Right kidney (tissue), 1 donor: Measurements from ENCODE around the gene PAPOLB.

Source experiments
- DNase-seq: peaks from one replicate; pipeline ENCODE4 v3.0.0-alpha.2; 2016

The PAPOLB gene

DNA sequence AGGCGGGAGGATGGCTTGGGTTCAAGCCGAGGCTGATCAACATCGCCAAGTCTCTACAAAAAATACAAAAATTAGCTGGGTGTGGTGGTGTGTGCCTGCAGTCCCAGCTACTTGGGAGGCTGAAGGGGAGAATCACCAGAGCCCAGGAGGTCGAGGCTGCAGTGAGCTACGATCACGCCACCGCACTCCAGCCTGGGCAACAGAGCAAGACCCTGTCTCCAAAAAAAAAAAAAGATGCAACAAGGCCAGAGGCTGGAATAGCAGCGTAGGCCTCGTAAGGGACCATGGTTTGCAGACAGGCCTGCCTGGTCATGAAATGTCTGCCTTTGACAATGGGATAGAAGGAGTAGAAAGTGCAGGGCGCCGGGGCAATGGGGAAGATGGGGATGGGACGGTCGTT lies 20.0 kb downstream of the PAPOLB start:
- no peak for DNase-seq

DNA sequence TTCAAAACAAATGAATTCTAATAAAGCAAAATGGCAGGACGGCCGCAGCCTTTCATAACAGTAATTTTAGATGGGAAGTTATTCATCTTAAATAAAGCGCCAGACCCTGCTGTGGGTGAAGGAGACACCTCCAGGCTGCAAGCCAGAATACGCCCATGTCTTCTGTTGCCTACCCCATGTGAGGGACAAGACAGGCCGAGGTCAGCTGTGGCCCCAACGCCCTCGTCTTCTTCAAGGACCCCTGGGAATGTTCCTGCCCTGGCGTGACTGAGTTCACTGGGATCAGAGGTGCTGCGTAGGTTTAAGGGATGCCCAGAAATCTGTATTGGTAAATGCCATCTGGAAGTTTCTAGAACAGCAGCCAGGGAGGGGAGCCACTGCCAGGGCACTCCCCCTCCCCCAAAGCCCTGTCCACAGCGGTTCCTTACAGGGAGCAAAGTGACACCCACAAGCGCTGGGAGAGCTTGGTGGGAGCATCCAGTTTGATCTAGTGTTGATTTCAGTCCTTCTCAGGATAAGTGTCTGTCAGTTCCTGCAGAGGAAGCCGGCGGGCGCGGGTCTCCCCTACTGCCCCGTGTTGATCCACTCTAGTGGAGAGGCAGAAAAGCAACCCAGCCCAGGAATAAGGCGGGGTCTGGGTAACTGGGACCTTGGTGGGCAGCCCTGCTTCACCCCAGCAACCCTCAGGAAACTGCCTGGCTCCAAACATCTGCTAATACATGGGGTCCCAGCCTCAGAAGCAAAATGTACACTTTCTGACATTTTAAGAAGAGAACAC lies 20.6 kb downstream of the PAPOLB start:
- DNase-seq, result no peak

- no peak for DNase-seq
These were observed 21.7 kb downstream of the PAPOLB start for GRCh38 chr7:4840079-4840501.

DNA sequence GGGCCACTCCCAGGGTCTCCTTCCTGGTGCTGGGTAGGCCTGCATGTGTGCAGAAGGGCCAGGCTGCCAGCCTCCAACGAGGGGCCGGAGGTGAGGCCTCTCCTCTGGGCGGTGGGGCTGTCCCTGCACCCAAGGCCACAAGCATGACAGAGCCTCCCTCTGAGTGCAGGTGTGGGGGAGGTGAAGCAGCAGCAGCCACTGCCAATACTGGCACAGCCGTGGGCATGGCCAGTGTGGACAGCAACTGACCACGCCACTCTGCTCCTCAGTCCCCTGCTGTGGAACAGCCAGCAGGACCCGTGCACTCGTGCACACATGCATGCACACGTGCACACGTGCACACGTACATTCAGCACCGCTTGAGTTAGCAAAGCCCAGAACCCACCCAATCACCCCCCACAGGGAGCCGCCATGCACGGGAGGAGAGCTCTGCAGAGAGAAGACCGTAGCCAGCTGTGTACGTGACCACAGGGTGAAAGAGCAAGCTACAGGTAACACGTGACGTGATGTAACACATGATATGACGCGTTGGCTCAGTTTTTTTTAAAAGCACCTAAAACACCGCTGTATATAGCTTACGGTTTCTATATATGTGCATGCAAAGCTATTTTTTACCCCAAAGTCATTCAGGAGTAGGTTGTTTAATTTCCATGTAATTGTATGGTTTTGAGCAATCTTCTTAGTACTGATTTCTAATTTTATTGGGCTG lies 23.1 kb downstream of the PAPOLB start:
- DNase-seq, result no peak

GRCh38 chr7:4837803-4838625 lies 23.8 kb downstream of the PAPOLB start:
- peak; percentile 47 for DNase-seq

DNA sequence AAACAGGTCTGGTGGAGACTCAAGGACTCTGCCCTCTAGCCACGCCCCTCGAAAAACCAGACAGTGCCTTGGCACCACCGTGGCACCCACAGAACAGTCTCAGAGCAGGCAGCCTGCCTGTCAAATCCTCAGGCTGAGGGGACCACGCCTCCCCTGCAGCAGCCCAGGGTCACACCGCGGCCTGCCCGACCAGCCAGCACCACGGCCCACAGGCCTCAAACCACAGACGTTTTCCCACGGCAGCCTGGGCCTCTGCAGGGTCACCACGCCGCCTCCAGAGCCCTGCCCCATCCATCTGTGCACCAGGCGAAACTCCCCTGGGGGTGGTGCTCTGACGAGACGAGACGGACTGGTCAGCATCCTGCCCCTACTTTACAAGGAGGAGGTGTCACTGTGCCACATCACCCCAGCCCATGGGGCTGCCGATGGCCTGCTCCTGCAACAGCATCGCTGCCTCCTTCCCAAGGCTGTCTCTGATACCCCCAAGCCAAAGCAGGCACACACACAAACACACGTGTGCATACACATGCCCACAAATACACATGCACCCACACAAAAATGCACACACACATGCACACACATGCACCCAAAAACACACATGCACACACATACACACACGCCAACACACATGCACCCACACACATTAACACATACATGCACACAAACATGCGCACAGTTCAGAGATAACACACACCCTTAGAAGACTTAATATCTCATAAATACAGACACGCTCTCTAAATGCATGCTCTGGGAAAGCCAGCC lies 24.6 kb downstream of the PAPOLB start:
- no peak for DNase-seq

- no peak for DNase-seq
These were observed 25.6 kb downstream of the PAPOLB start for GRCh38 chr7:4836206-4836661.

DNA sequence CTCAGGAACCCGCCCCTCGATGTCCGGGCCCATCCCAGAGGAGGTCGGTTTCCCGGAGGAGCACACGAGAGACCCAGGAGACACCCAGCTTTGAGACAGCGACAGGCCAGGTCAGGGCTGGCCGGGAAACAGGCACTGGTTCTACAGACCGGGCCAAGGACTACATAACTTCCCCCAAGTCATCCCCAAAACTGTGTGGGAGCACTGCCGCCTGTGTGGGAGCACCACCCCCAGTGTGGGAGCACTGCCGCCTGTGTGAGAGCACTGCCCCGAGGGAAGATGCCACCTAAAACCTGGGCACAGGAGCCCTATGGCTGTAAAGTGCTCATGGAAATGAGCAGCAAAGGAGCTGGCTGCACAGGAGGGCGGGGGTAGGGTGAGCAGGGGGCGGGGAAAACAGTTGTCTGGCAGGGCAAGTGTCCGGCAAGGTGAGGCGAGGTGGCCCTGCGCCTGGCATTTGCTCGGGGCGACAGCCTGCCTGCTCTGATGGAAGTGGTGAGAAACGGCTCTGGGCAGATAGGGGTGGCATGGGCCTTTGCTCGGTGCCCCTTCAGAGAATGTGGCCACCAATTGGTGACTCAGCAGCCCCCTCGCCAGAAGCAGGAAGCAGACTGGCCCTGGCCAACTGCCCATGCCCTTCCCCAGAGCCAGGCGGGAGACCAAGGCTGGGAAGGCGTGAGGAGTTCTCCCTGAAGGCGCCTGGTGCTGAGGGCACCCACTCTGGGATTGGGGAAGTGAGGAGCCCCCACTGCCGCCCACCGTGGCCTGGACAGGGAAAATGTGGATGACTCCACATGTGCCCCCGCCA lies 26.2 kb downstream of the PAPOLB start:
- no peak for DNase-seq

DNA sequence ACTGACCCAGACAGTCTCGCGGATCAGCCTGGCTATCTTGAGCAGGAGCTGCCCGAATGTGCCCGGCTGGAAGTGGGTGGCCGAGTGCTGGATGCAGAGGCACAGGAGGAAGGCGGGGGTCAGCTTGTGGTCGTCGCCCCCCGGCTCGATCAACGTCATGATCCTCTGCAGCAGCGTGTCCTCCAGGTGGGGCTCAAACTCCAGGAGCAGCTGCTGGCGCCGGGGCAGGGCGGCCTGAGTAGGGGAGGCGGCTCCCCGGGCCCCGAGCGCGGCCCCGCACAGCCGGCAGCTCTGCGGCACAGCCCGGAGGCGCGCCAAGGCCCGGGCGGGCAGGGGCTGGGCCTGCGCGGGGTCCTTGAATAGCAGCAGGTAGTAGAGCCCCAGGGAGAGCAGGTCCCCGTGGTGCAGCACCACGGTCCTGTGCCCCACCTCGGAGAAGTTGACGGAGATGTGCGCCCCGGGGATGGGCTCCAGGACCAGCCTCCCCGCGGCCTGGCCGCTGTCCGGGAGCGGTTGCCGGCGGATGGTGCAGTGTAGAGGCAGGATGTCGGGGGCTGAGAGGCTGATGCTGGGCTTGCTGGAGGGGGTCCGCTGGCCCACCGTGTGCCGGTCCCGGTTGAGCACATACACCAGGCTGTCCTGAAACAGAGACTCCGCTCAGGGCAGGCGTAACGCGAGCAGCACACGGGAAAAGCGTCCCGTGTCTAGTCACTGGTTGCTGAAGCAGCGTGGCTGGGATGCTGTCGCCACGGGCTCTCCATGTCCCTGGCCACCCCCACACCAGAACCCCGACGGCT lies 27.0 kb downstream of the PAPOLB start:
- DNase-seq, result no peak

GRCh38 chr7:4833691-4834600 lies 27.9 kb downstream of the PAPOLB start:
- DNase-seq, result no peak

DNA sequence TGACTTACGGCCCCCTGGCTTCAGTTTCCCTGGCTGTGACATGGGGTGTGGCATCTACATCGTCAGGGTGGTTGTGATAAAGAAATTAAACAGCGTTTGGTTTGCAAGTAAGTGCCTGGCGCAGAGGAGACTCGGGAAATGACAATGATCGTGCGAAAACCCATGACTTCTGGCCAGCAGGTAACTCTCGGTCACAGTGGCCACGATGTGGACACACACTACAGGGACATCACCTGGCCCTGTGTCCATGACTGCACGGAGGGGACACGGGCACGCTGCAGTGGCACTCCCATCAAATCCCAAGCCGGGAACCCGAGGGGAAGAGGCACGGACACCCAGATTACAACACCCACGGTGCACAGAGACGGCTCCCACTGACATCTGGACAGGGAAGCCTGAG lies 28.7 kb downstream of the PAPOLB start:
- DNase-seq, result no peak

DNA sequence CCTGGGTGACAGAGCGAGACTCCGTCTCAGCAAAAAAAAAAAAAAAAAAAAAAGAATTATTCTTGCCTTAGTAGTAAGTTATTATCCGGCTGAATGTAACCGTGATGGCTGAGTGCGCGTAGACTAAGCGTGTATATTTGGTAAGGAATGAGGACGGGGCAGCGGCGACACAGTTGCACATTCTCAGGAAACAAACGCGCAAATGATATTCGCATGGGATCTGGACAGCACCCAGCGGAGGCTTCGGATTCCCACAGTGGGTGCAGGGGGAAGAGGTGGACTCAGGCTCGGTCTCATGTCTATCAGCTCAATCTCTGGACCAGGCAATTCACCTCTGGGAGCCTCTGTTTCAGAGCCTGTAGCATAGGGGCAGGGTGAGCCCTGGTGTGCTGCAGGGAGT lies 29.1 kb downstream of the PAPOLB start:
- no peak for DNase-seq

DNA sequence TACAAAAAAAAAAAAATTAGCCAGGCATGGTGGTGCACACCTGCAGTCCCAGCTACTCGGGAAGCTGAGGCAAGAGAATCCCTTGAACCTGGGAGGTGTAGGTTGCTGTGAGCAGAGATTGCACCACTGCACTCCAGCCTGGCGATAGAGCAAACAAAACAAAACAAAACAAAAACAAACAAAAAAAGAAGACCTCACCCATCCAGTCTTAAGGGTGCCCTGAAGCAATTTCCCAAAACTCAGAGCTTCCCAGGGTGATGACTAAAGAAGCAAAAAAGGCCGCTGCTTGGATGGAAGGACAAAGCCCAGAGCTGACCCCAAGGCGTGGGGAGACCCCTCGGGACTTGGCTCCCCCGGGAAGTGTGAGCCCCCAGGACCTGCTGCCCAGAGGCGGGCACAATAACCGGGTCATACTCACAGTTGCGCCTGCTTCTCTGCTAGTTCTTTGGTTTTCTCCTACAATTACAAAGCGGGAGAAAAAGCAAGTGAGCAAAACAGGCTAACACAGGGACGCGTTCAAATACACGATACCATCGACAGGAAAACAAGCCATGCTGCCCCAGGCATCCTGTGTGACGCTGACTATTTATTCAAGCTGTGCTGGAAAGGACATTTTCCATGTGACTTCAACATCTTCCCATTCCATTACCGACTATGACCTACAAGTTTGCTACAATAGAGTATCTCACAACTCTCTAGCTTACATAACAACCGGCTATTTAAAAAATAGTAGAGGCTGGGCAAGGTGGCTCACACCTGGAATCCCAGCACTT lies 29.9 kb downstream of the PAPOLB start:
- DNase-seq, result no peak

DNA sequence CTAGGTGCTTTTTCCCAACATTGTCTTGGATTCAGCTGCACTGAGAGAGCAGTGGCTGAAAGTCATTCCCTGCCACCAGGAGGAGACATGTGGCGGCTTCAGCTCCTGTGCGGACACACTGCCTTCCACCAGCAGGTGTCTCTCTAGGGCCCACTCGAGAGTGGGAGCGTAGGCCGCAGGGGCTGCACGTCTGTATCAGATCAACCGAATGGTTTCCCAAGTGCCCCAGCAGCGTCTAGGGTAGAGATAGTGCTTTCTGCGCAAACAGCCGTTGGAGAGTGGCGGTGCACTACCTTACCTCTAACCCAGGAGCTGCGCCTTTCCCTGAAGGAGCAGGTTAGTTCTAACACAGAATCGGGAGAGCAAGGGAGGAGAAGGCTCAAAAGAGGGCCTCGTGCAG lies 31.7 kb downstream of the PAPOLB start:
- no peak for DNase-seq

GRCh38 chr7:4828720-4829383 lies 33.0 kb downstream of the PAPOLB start:
- no peak for DNase-seq

DNA sequence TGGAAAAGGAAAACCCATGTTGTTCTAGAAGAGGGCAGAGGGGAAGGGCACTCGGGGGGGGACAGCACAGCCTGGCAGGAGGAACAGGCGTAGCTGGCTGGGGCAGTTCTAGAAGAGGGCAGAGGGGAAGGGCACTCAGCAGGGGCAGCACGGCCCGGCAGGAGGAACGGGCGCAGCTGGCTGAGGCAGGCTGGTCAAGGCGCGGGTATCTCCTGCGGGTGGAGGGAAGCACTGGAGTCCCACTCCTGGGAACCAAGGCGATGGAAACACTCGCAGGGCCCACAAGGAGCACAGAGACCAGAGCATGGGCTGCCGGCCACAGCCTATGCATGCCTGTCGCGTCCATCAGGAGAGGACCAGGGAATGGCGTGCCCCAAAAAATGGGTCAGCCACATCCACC lies 36.7 kb downstream of the PAPOLB start:
- no peak for DNase-seq

DNA sequence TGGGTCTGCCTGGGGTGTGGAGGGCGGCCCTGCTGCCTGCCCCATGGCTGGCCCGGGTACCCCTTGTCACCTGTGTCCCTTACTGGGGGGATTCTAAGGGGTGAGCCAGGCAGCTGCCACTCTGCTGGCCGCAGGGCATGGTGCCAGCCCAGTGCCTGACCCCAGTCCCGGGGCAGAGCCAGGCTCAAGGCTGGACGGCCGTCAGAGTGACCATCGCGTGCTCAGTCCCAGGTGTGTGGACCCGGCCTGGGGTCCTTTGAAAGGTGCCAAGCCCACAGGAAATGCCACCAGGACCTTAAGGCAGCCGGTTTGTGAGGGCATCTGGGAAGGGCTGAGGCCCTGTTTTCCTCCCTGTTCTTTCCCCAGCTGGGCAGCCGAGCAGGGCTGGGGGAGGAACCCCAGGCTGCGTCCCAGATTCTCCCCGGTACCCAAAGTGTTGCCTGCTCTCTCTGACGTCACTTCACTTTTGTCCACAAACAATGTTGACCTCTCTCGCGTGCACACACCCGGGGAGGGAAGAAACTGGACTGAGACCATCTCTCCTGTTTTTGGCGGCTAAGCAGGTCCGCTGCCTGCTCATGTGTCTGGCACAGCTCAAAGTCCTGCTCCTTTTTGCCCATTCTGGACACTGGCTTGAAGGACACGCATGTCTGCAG lies 37.6 kb downstream of the PAPOLB start:
- no peak for DNase-seq
